Ascending aorta (tissue), 2 donors: ENCODE measurements around the gene ELMO1. TPM values are rescaled to one million over a fixed set of nuclear protein-coding genes. Genes with fewer than 3 reads are reported as not detected.

Experiments
- DNase-seq, 2 donors: peaks; one replicate each; pipeline ENCODE4 v3.0.0-alpha.2; 2019; ENCODE audit warnings: low spot score in 2 of 2
- H3K27ac ChIP-seq, 2 donors: fragments of 200-600 bp; sonication (generic); one replicate each; pipeline ENCODE4 v1.5.1; 2016 to 2017; ENCODE audit warnings: mild to moderate bottlenecking in 1 of 2
- H3K27me3 ChIP-seq: fragments of 200-600 bp; sonication (generic); one replicate; pipeline ENCODE4 v1.5.1; 2017
- H3K36me3 ChIP-seq, 2 donors: fragments of 200-600 bp; sonication (generic); one replicate each; pipeline ENCODE4 v1.5.1; 2016
- H3K4me1 ChIP-seq, 2 donors: fragments of 200-600 bp; sonication (generic); one replicate each; pipeline ENCODE4 v1.5.1; 2016 to 2017; ENCODE audit warnings: mild to moderate bottlenecking in 1 of 2
- H3K4me3 ChIP-seq, 2 donors: fragments of 200-600 bp; sonication (generic); one replicate each; pipeline ENCODE4 v1.5.1; 2016 to 2017; ENCODE audit warnings: mild to moderate bottlenecking in 1 of 2
- H3K9me3 ChIP-seq, 2 donors: fragments of 200-600 bp; sonication (generic); one replicate each; pipeline ENCODE4 v1.5.1; 2016
- intact Hi-C: fragments of 100-400 bp; cut with DNase I; formaldehyde crosslinking; loops from one replicate; pipeline ENCODE4 v1.15.1; 2023
- total RNA-seq: library from RNA; depleted of rRNA; stranded (reverse); fragments of >200 nt; gene quantifications from one replicate; pipeline ENCODE4 v1.1.0, GENCODE V29; 2016
- TF ChIP-seq, protein P1 (sequence below), 3 experiments: fragments of 200-600 bp in 2 of 3; fragments of 450-650 bp in 1 of 3; sonication (generic) in 2 of 3; IDR thresholded peaks; one replicate each; pipeline ENCODE4 v1.5.1; 2016 to 2019; ENCODE audit warnings: antibody characterized with exemption in 3 of 3, mild to moderate bottlenecking in 1 of 3, moderate library complexity in 1 of 3

ELMO1 gene
- total RNA-seq, 1 donor from 2014 or later = 40.8 TPM

DNA sequence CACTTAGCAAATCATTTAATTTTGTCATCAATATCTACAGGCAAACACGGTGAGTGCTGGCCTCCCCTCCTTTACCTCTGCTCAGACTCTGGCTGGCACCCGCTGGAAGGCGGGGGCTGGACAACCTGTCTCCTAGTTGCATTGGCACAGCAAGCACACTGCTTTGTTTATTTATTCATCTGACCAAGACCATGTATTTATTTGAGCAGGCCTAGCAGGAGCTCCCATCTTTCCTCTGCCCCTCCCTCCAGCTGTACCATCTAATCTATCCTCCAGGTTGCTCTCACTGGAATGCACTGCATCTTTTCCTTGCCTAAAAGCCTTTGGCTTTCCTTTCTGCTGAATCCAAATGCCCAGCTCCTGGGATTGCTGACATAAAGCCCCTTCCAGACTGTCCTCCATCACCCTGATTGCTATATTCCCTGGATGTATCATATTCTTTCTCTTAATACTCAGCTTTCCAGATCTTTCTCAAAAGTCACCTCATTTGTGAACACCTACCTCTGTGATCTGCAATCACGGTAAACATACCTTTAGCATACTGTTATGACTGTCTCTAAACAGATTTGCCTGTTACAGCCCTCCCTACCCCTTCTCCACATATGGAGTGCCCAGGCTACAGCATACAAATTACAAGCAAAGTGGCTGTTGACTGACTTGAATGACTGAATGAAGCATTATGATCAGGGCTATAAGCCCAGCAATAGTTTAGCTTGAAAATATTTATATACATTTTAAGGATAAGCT lies 9.6 kb downstream of the ELMO1 start:
- no peaks in the 10 kb centered on the region for H3K9me3 ChIP-seq
- DNase-seq = no peak
- no peaks in the 10 kb centered on the region for H3K36me3 ChIP-seq
- TF ChIP-seq, protein P1, sequence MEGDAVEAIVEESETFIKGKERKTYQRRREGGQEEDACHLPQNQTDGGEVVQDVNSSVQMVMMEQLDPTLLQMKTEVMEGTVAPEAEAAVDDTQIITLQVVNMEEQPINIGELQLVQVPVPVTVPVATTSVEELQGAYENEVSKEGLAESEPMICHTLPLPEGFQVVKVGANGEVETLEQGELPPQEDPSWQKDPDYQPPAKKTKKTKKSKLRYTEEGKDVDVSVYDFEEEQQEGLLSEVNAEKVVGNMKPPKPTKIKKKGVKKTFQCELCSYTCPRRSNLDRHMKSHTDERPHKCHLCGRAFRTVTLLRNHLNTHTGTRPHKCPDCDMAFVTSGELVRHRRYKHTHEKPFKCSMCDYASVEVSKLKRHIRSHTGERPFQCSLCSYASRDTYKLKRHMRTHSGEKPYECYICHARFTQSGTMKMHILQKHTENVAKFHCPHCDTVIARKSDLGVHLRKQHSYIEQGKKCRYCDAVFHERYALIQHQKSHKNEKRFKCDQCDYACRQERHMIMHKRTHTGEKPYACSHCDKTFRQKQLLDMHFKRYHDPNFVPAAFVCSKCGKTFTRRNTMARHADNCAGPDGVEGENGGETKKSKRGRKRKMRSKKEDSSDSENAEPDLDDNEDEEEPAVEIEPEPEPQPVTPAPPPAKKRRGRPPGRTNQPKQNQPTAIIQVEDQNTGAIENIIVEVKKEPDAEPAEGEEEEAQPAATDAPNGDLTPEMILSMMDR (IDR thresholded peaks at IDR 0.05) = no peak
- intact Hi-C loops = no loop called here
- H3K4me1 ChIP-seq = no peaks in the 10 kb centered on the region
- no peak overlapping the region for H3K4me3 ChIP-seq
- no peak overlapping the region for H3K27ac ChIP-seq
- no peaks in the 10 kb centered on the region for H3K27me3 ChIP-seq

DNA sequence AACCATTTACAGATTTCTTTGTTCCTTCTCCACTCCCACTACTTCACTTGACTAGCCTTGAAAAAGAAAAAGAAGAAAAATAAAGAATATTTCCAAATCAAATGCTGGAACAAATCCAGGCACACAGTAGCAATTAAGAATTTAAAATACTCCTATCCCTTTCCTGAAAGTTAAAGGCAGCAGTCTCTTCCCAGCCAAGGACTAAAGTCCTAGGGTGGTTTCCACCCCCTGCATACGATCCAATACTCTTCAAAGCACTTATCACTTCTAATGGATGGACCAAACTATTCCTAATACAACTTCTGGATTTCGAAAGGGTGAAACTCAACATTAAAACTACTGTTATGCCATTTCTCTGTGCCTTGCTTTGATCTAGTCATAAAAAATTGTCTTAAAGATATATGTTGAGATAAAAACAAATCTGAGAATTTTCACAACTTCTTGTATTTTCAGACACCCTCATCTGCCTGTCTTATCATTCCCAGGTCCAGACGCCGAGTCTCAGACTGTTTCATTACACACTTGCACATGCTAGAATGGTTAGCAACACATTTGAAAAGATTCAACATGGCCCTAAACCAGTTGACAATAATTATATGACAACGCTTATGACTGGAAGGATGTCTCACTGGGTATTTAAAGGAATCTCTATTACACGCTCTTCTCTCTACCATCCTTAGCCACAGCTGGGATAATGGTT lies 13.4 kb downstream of the ELMO1 start:
- H3K36me3 ChIP-seq = no peaks in the 10 kb centered on the region
- H3K4me3 ChIP-seq = no peak overlapping the region
- TF ChIP-seq, protein P1 (IDR thresholded peaks at IDR 0.05) = no peak
- H3K27me3 ChIP-seq = no peaks in the 10 kb centered on the region
- H3K27ac ChIP-seq = no peak overlapping the region
- DNase-seq = no peak
- no peaks in the 10 kb centered on the region for H3K4me1 ChIP-seq
- intact Hi-C loops = no loop called here
- no peaks in the 10 kb centered on the region for H3K9me3 ChIP-seq

DNA sequence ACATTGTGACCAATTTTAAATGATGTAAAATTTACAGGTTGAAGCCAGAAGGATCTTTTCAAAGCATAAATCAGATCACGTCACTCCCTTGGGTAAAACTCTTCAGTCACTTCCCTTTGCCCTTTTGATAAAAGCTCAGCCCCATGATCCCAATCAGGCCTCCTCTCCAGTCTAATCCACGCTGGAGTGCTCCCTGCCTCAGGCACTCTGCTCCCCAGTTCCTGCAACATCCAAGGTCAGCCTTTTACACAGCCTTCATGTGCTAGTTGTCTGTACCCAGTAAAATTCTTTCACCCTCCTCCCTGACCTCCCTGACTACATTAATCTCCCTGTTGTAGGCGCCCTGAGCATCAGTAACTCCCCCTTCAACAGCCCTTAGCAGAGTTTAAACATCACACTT lies 14.1 kb downstream of the ELMO1 start:
- Histone ChIP-seq H3K9me3 (no peaks in the 10 kb centered on the region), H3K4me3 (no peak overlapping the region), H3K27ac (no peak overlapping the region), H3K27me3 (no peaks in the 10 kb centered on the region), H3K4me1 (no peaks in the 10 kb centered on the region), H3K36me3 (no peaks in the 10 kb centered on the region)
- no peak for DNase-seq
- TF ChIP-seq, protein P1 (IDR thresholded peaks at IDR 0.05) = no peak
- intact Hi-C loops = no loop called here

DNA sequence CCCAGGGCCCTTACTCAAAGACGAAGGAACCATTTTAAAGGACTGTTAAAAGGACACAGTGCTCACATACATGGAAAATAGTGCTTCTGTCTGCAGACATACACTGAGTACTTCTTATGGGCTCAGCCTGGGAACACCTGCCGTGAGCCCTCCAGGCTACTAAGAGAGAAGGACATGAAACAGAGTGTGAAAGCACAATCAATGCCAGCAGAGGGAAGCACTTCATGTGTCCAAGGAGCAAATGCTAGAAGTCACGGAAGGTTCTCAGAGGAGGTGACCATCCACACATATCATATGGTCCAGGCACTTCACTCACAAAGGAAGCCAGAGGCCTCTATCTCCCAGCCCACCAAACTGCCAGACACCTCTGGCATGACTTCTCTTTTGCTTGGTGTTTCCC lies 15.5 kb downstream of the ELMO1 start:
- H3K36me3 ChIP-seq = no peaks in the 10 kb centered on the region
- TF ChIP-seq, protein P1 (IDR thresholded peaks at IDR 0.05) = no peak
- H3K27ac ChIP-seq = no peak overlapping the region
- no peaks in the 10 kb centered on the region for H3K9me3 ChIP-seq
- no peak for DNase-seq
- intact Hi-C loops = no loop called here
- no peaks in the 10 kb centered on the region for H3K4me1 ChIP-seq
- no peaks in the 10 kb centered on the region for H3K27me3 ChIP-seq
- no peak overlapping the region for H3K4me3 ChIP-seq

DNA sequence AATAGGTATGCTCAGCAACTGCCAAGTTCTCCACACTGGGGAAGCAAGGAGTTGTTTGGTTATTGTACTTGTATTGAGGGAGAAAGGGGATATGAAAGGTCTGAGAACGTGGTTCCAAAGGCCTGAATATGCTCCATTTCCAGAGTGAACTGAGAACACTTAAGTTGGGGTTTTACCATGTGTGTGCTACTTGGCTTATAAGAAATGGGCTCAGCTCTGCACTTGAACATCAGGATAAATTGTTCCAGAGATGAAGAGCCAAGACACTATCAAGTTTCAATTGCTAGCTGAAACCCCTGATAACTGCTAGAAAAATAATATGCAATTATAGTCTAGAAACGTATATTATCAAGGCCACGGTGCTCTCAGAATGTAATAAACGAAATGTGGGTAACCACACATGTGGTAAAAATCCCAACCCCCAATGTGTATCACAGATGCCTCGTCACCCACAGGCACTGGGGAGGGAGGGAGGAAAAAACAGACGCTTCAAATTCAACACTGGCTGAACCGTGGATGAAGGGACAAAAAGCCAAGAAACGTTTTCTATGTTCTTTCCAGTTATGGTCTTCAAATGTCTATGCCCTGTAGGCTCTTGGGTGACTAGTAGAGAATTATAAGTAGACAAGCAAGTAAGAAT lies 16.3 kb downstream of the ELMO1 start:
- H3K27me3 ChIP-seq = no peaks in the 10 kb centered on the region
- no peak overlapping the region for H3K27ac ChIP-seq
- H3K4me1 ChIP-seq = no peaks in the 10 kb centered on the region
- intact Hi-C loops = no loop called here
- no peak for DNase-seq
- H3K4me3 ChIP-seq = no peak overlapping the region
- H3K36me3 ChIP-seq = no peaks in the 10 kb centered on the region
- H3K9me3 ChIP-seq = no peaks in the 10 kb centered on the region
- TF ChIP-seq, protein P1 (IDR thresholded peaks at IDR 0.05) = no peak
